Measurements from ENCODE around the gene CTSL.

Gene CTSL

DNA sequence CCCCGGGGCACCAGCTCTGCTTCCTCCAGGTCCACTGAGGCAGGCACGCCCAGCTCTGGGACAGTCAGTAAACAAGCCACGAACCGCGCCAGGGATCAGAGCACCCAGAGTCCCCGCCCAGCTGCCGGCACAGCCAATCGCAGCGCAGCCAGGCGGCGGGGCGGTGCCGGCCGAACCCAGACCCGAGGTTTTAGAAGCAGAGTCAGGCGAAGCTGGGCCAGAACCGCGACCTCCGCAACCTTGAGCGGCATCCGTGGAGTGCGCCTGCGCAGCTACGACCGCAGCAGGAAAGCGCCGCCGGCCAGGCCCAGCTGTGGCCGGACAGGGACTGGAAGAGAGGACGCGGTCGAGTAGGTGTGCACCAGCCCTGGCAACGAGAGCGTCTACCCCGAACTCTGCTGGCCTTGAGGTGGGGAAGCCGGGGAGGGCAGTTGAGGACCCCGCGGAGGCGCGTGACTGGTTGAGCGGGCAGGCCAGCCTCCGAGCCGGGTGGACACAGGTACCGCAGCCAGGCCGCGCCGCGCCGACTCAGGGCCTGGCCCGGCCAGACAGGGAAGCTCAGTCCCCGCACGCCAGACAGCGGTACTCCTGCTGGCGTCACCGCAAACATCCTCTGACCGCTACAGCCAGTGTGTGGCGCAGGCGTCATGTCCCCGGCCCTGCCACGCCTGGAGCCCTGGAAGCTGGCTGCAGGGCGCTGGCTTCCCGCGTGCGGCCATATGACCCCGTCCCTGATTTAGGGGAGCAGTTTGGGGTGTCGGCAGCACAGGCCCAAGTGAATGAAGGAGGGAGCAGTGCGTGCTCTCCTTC is at the start of gene CTSL:
Gene CTSL (plus strand): TSS at position 220 of the 810 bp plus-strand sequence. CDS start 1,485 bp downstream, outside the sequence.
- no peak within 1 kb of the TSS for H3K4me3 ChIP-seq

DNA sequence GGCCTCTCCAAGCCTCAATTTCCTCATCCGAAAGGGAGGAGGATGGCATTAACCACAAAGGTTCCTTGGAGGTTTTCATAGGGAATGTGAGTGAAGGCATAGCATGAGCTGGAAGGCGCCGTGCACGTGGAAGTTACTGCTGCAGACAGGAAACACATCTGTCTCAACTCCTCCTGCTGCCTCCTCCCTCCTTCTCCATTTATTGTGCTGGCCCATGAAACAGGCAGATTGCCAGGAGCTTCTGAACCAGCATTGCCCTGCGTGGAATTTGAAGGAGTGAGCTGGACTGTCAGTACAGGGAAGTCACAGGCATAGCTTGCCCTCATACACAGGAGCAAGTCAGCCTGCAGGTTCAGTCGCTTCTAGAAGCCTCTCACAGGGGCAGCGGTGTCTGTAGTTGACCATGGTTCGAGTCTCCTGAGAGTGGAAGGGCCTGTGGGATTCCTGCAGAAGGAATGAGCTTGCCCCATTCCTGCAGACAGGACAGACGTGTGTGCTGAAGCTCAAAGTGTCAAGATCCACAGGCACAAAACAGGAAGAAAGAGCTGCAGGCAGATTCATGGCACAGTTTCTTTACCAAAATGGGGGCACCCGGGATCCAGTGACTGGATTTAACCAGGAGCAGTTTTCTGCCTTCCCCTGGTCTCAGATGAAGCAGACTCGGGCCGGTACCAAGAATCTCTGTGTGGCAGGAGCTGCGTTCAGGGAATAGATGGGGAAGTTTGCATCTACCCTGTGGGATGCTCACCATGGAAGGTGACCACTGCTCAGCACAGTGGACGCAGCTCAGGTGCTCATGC is 48.7 kb upstream of the CTSL start:
- no peaks in the 10 kb centered on the region for H3K9me3 ChIP-seq (replicated peaks in 1 of 11)
- H3K4me1 ChIP-seq: peaks cover 0 to 48% (median 0%) of the 10 kb centered on the region in 10 experiments; a peak in 6 of 20 replicates
- H4K20me1 ChIP-seq: no peaks in the 10 kb centered on the region
- peaks cover 0 to 10% (median 0%) of the 10 kb centered on the region in 11 experiments; a peak in 4 of 22 replicates for H3K36me3 ChIP-seq
- no peaks in the 10 kb centered on the region for H3K27me3 ChIP-seq
- H3K9ac ChIP-seq: no peak overlapping the region
- no peak overlapping the region for H3K27ac ChIP-seq
- no peak overlapping the region for H3K4me3 ChIP-seq
- peak overlapping the region in 3 of 11 experiments; percentile 33 to 68 (median 54); a peak in 6 of 22 replicates for H3K4me2 ChIP-seq
- TF ChIP-seq Cebpa-rat (IDR thresholded peaks at IDR 0.05): no peak

More for the DNA sequence above, at the start of gene CTSL:
- Histone ChIP-seq H3K36me3 (no peaks in the 10 kb centered on the region), H3K27ac (peak within 1 kb of the TSS in 1 of 11 experiments; percentile 12; a peak in 1 of 22 replicates), H3K27me3 (no peaks in the 10 kb centered on the region), H3K4me2 (no peak within 1 kb of the TSS), H4K20me1 (no peaks in the 10 kb centered on the region), H3K9me3 (replicated peaks in 1 of 11) (peaks cover 0 to 24% (median 15%) of the 10 kb centered on the region in 11 experiments; a peak in 17 of 22 replicates), H3K4me1 (peaks cover 0 to 68% (median 15%) of the 10 kb centered on the region in 10 experiments; a peak in 15 of 20 replicates), H3K9ac (no peak within 1 kb of the TSS)
- TF ChIP-seq Cebpa-rat (IDR thresholded peaks at IDR 0.05): no peak

DNA sequence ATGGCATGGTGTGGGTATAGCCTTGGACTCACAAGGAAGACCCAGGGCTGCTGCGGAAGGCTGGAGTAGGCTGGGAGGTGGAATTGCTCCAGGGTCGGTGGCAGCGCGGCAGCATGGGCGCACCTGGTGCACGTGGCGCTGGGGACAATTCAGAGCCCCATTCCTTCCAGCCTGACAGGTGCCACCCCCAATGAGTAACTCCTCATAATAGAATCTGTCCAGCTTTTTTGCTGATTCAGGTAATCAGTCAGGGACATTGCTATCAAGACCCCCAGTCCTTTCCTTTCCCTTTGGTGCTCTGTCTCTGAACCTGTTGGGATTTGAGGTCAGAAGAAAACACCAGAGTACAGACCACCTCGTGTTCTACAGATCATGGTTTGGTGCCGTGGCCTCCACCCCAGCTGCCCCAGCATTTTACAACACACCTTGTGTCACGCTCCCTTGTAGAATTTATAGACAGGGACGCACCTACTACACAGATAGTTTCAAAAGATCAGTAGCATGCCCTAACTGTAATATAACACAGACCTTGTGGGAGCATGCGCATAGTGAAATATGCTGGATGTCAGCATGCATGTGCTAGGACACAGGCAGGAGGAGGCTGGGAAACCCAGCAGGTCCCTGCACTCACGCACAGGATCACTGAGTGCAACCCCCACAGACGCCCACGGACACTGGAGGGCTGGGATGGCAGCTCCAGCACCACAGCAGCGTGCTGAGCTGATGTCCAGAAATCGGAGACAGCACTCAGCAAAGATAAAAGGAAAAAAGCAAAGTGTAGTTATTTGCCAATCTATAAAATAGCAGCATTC is 47.9 kb upstream of the CTSL start:
- H3K4me3 ChIP-seq: no peak overlapping the region
- peaks cover 0 to 15% (median 0%) of the 10 kb centered on the region in 11 experiments; a peak in 3 of 22 replicates for H3K36me3 ChIP-seq
- H3K9me3 ChIP-seq (replicated peaks in 1 of 11): no peaks in the 10 kb centered on the region
- peak overlapping the region in 3 of 11 experiments; percentile 33 to 68 (median 54); a peak in 5 of 22 replicates for H3K4me2 ChIP-seq
- no peaks in the 10 kb centered on the region for H4K20me1 ChIP-seq
- peaks cover 0 to 54% (median 0%) of the 10 kb centered on the region in 10 experiments; a peak in 6 of 20 replicates for H3K4me1 ChIP-seq
- no peak overlapping the region for H3K27ac ChIP-seq
- TF ChIP-seq Cebpa-rat (IDR thresholded peaks at IDR 0.05): no peak
- H3K9ac ChIP-seq: no peak overlapping the region; a peak in 1 of 22 replicates
- no peaks in the 10 kb centered on the region for H3K27me3 ChIP-seq

DNA sequence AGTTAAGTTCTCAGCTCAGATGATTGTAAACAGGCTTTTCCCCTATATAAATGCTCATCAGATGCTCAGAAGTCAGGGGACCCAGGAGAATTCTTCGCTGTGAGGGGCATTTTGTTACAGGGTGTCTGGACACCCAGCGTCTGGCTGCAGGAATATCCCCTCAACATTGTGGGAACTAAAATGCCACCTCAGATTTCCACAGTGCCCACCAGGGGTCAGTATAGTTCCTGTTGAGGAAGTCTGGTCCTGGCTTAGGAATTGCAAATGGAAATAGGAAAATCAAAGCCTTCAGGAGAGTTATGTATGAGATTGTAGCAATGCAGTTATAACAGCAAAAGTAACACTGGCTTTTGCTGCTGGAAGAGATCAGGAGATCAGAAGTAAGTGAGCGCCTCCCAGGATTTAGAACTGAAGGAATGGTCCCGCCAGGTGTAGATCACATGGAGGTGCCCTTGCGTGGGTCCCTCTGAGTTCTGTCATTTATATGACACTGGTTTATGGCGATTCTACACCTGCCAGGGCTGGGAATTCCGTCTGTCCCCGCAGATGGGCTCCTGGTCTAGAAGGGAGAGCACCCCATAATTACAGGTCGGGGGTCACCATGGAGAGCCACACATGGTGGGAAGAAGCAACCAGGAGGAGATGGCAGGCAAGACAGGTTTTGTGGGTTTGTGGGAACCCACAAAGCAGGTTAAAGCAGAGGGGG is 47.1 kb upstream of the CTSL start:
- Histone ChIP-seq H3K36me3 (peaks cover 0 to 15% (median 0%) of the 10 kb centered on the region in 11 experiments; a peak in 3 of 22 replicates), H3K4me3 (no peak overlapping the region), H3K9ac (no peak overlapping the region; a peak in 1 of 22 replicates), H3K9me3 (replicated peaks in 1 of 11) (no peaks in the 10 kb centered on the region), H3K27me3 (no peaks in the 10 kb centered on the region), H3K4me1 (peaks cover 0 to 62% (median 5%) of the 10 kb centered on the region in 10 experiments; a peak in 8 of 20 replicates), H3K4me2 (peak overlapping the region in 2 of 11 experiments; percentile 33 to 68; a peak in 4 of 22 replicates), H3K27ac (no peak overlapping the region), H4K20me1 (no peaks in the 10 kb centered on the region)
- TF ChIP-seq Cebpa-rat (IDR thresholded peaks at IDR 0.05): no peak

DNA sequence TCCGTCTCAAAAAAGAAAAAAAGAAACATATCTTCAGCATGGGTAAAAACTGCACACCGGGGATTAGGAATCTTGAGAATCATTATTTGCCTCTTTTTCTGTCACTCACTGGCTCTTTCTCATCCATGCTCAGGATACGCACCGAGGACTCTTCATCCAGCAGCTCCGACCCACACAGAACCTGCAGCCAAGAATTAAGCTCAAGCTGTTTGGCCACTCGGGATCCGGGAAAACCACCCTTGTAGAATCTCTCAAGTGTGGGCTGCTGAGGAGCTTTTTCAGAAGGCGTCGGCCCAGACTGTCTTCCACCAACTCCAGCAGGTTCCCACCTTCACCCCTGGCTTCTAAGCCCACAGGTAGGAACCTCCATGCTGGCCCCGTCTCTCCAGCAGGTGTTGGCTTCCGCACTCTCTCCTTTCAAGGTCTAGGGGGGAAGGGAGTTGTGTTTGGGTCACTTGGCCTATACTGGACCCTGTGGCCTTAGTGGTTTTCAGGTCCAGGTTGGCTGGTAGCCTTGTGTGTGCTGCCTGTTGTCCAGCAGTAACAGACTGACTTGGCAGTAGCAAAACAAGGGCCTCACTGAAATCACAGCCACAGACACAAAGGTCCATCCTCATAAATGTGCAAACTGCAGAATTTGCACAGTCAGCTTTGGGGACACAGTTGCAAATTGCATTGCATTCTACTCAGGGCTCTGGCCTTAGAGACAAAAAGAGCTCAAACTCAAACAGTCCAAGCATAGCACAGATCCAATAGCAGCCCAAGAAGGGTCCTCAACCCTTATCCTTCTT is 44.5 kb upstream of the CTSL start:
- H3K9me3 ChIP-seq (replicated peaks in 1 of 11): no peaks in the 10 kb centered on the region
- H3K27me3 ChIP-seq: no peaks in the 10 kb centered on the region
- TF ChIP-seq Cebpa-rat (IDR thresholded peaks at IDR 0.05): no peak
- no peak overlapping the region for H3K9ac ChIP-seq
- H3K4me1 ChIP-seq: peaks cover 12 to 84% (median 18%) of the 10 kb centered on the region in 10 experiments
- H4K20me1 ChIP-seq: no peaks in the 10 kb centered on the region
- peak overlapping the region in 3 of 11 experiments; percentile 10 to 52 (median 48); a peak in 6 of 22 replicates for H3K4me2 ChIP-seq
- H3K4me3 ChIP-seq: no peak overlapping the region
- no peak overlapping the region for H3K27ac ChIP-seq
- peaks cover 0 to 15% (median 0%) of the 10 kb centered on the region in 11 experiments; a peak in 3 of 22 replicates for H3K36me3 ChIP-seq

DNA sequence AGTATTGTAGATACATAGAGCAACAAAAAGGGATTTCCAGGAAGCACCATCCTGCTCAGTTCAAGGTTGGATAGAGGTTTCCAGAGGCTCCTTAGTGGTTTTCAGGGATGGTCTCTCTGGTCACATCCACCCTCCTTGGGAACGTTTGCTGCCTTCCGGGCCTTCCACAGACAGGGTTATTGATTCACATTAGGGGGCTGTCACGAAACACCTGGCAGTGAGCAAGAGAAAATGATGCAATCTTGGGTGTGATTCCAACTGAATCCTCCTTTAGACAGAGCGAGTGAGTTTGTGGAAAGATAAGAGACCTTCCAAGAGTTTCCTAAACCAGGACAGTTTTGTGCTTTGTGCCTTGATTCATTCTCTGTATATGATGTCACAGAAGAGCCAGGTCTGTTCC is 43.8 kb upstream of the CTSL start:
- Histone ChIP-seq H3K36me3 (peaks cover 0 to 15% (median 0%) of the 10 kb centered on the region in 11 experiments; a peak in 3 of 22 replicates), H3K4me2 (peak overlapping the region in 3 of 11 experiments; percentile 10 to 52 (median 48); a peak in 6 of 22 replicates)

DNA sequence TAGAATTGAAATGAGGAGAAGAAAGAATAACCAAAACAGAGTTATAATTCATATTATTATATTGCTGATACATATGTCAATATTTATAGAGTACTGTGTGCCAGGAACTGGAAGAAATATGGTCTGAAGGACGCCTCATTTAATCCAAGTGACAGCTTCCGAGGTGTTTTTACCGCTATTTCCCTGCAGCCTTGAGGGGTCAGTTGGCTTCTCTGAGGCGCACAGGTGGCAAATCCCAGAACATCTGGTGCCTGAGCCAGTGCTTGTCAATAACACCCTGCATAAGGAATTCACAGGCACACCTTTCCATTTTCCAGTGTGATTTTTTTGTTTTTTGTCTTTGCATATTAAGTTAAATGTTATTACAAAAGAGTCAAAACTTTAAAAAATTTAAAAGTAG is 43.3 kb upstream of the CTSL start:
- H3K4me2 ChIP-seq: peak overlapping the region in 1 of 11 experiments; percentile 48; a peak in 1 of 22 replicates
- no peaks in the 10 kb centered on the region for H3K27me3 ChIP-seq
- no peak overlapping the region for H3K27ac ChIP-seq
- TF ChIP-seq Cebpa-rat (IDR thresholded peaks at IDR 0.05): no peak
- H4K20me1 ChIP-seq: no peaks in the 10 kb centered on the region
- no peaks in the 10 kb centered on the region for H3K9me3 ChIP-seq (replicated peaks in 1 of 11)
- no peak overlapping the region for H3K4me3 ChIP-seq
- peaks cover 13 to 84% (median 18%) of the 10 kb centered on the region in 10 experiments for H3K4me1 ChIP-seq
- peaks cover 0 to 15% (median 0%) of the 10 kb centered on the region in 11 experiments; a peak in 3 of 22 replicates for H3K36me3 ChIP-seq
- H3K9ac ChIP-seq: no peak overlapping the region

More for the DNA sequence above, 43.8 kb upstream of the CTSL start:
- H4K20me1 ChIP-seq: no peaks in the 10 kb centered on the region
- H3K27me3 ChIP-seq: no peaks in the 10 kb centered on the region
- peaks cover 13 to 84% (median 18%) of the 10 kb centered on the region in 10 experiments for H3K4me1 ChIP-seq
- H3K9ac ChIP-seq: no peak overlapping the region; a peak in 1 of 22 replicates
- no peaks in the 10 kb centered on the region for H3K9me3 ChIP-seq (replicated peaks in 1 of 11)
- no peak overlapping the region for H3K4me3 ChIP-seq
- H3K27ac ChIP-seq: no peak overlapping the region
- TF ChIP-seq Cebpa-rat (IDR thresholded peaks at IDR 0.05): no peak
